Esophagus muscularis mucosa (tissue), 3 donors: ENCODE data around the gene FGF14.

Experiments used
- CTCF ChIP-seq, 3 experiments: fragments of 200-600 bp in 2 of 3; fragments of 450-650 bp in 1 of 3; sonication (generic) in 2 of 3; IDR thresholded peaks; one replicate each; pipeline ENCODE4 v1.5.1; 2017 to 2019; ENCODE audit warnings: antibody characterized with exemption in 3 of 3, mild to moderate bottlenecking in 2 of 3, moderate library complexity in 1 of 3
- EP300 ChIP-seq: sonication (generic); formaldehyde crosslinking; IDR thresholded peaks from one replicate; pipeline ENCODE4 v1.6.1; 2017; ENCODE audit warnings: antibody characterized with exemption

GRCh38 chr13:101795025-101795424, 606.8 kb downstream of the FGF14 start:
- TF ChIP-seq EP300 (no peak), CTCF (IDR thresholded peaks at IDR 0.05) (no peak)
